CD4-positive, alpha-beta memory T cell (primary cell): ENCODE data around the gene SOBP. TPM values are rescaled to one million over a fixed set of nuclear protein-coding genes. Genes with fewer than 3 reads are reported as not detected.

Experiments
- CTCF ChIA-PET: fragments of 350-600 bp; sonication (Branson Sonifier 250); formaldehyde crosslinking; loops from one replicate; lab custom pipeline; 2021; ENCODE audit warnings: inconsistent platforms; ENCODE audit not compliant: partially characterized antibody; lab: Charles Lee
- POLR2A ChIA-PET: fragments of 350-600 bp; sonication (Branson Sonifier 250); formaldehyde crosslinking; loops from one replicate; lab custom pipeline; 2021; ENCODE audit not compliant: partially characterized antibody; lab: Charles Lee
- DNase-seq, 5 donors: peaks; one replicate each; pipeline versions ENCODE4 v3.0.0 to v3.0.0-alpha.2; 2020 to 2022; ENCODE audit warnings: mixed read lengths in 1 of 5
- H3K27ac ChIP-seq: one replicate; pipeline ENCODE4 v1.7.0; 2013; ENCODE audit warnings: low read depth, low read length
- H3K27me3 ChIP-seq: 2 replicates; pipeline ENCODE4 v1.7.0; 2013; ENCODE audit warnings: mild to moderate bottlenecking, low read length, moderate library complexity; ENCODE audit not compliant: insufficient read depth
- H3K36me3 ChIP-seq: 2 replicates; pipeline ENCODE4 v1.7.0; 2013; ENCODE audit warnings: mild to moderate bottlenecking, low read length, moderate library complexity; ENCODE audit not compliant: insufficient read depth
- H3K4me1 ChIP-seq: 2 replicates; pipeline ENCODE4 v1.7.0; 2013; ENCODE audit warnings: mild to moderate bottlenecking, low read length, moderate library complexity; ENCODE audit not compliant: insufficient read depth
- H3K4me3 ChIP-seq, 2 donors: one replicate each; pipeline ENCODE4 v1.7.0; 2013; ENCODE audit warnings: low read length in 2 of 2, mild to moderate bottlenecking in 1 of 2
- H3K9me3 ChIP-seq, 2 donors: one replicate each; pipeline ENCODE4 v1.7.0; 2013; ENCODE audit warnings: low read length in 2 of 2, control low read depth in 1 of 2; ENCODE audit not compliant: control insufficient read depth in 1 of 2
- H3K27ac Mint-ChIP-seq, 7 donors: one replicate each; pipeline ENCODE4 v1.8.0; 2020 to 2021; ENCODE audit warnings: mixed read lengths in 7 of 7, mild to moderate bottlenecking in 6 of 7, inconsistent platforms in 3 of 7, moderate library complexity in 3 of 7
- H3K27me3 Mint-ChIP-seq, 2 donors: one replicate each; pipeline ENCODE4 v1.8.0; 2020 to 2021; ENCODE audit warnings: mixed read lengths in 2 of 2
- H3K36me3 Mint-ChIP-seq, 2 donors: one replicate each; pipeline ENCODE4 v1.8.0; 2020 to 2021; ENCODE audit warnings: mixed read lengths in 2 of 2, inconsistent platforms in 1 of 2, mild to moderate bottlenecking in 1 of 2
- H3K4me1 Mint-ChIP-seq, 4 donors: one replicate each; pipeline ENCODE4 v1.8.0; 2020 to 2021; ENCODE audit warnings: mixed read lengths in 4 of 4, mild to moderate bottlenecking in 1 of 4
- H3K4me3 Mint-ChIP-seq, 8 donors: one replicate each; pipeline ENCODE4 v1.8.0; 2020 to 2021; ENCODE audit warnings: mixed read lengths in 8 of 8, mild to moderate bottlenecking in 7 of 8, moderate library complexity in 6 of 8, inconsistent platforms in 3 of 8
- H3K9me3 Mint-ChIP-seq, 8 donors: one replicate each; pipeline ENCODE4 v1.8.0; 2020 to 2021; ENCODE audit warnings: mixed read lengths in 8 of 8, mild to moderate bottlenecking in 5 of 8, inconsistent platforms in 3 of 8, moderate library complexity in 1 of 8
- intact Hi-C: fragments of 100-400 bp; cut with micrococcal nuclease; formaldehyde crosslinking; loops from one replicate; pipeline ENCODE4 v1.15.1; 2023
- polyA plus RNA-seq, 2 donors: library from polyadenylated mRNA; unstranded; fragments of 300-500 nt; fragmentation: Illumina TruSeq; gene quantifications; one replicate each; pipeline ENCODE4 v1.2.3, GENCODE V29; 2021
- total RNA-seq, 2 experiments: library from RNA; stranded (reverse); gene quantifications; one replicate each; pipeline ENCODE4 v1.2.3, GENCODE V29; 2021

The SOBP gene
- total and polyA plus RNA-seq, 4 experiments from 2014 or later: 0.10 TPM; not detected in 3

- peaks cover 0 to 2% of the 10 kb centered on the region in 2 donors for H3K36me3 Mint-ChIP-seq
- Histone ChIP-seq H3K36me3 (no peaks in the 10 kb centered on the region), H3K4me1 (peaks cover 8% of the 10 kb centered on the region), H3K9me3 (no peaks in the 10 kb centered on the region), H3K4me3 (no peak overlapping the region), H3K27ac (no peak overlapping the region), H3K27me3 (peaks cover 19% of the 10 kb centered on the region)
- no peak overlapping the region for H3K4me3 Mint-ChIP-seq
- intact Hi-C loops: no loop called here
- H3K27me3 Mint-ChIP-seq: peaks cover 10 to 23% of the 10 kb centered on the region in 2 donors
- no peak for DNase-seq
- H3K9me3 Mint-ChIP-seq: no peaks in the 10 kb centered on the region
- H3K27ac Mint-ChIP-seq: no peak overlapping the region
- ChIA-PET CTCF (no interaction called here), POLR2A (no interaction called here)
- peaks cover 0 to 6% (median 3%) of the 10 kb centered on the region in 4 donors for H3K4me1 Mint-ChIP-seq
Measured at GRCh38 chr6:107495971-107496370, 6.1 kb downstream of the SOBP start.

GRCh38 chr6:107496892-107497684 is 7.2 kb downstream of the SOBP start:
- no peak overlapping the region for H3K4me3 Mint-ChIP-seq
- CTCF ChIA-PET: no interaction called here
- no peaks in the 10 kb centered on the region for H3K9me3 Mint-ChIP-seq
- H3K27ac ChIP-seq: no peak overlapping the region
- no peaks in the 10 kb centered on the region for H3K4me1 ChIP-seq
- H3K36me3 ChIP-seq: no peaks in the 10 kb centered on the region
- no peak overlapping the region for H3K4me3 ChIP-seq
- no peaks in the 10 kb centered on the region for H3K9me3 ChIP-seq
- intact Hi-C loops: no loop called here
- no peaks in the 10 kb centered on the region for H3K36me3 Mint-ChIP-seq
- H3K27me3 Mint-ChIP-seq: peaks cover 10 to 20% of the 10 kb centered on the region in 2 donors
- H3K27me3 ChIP-seq: peaks cover 14% of the 10 kb centered on the region
- H3K4me1 Mint-ChIP-seq: no peaks in the 10 kb centered on the region
- H3K27ac Mint-ChIP-seq: no peak overlapping the region
- POLR2A ChIA-PET: no interaction called here
- no peak for DNase-seq

GRCh38 chr6:107504270-107505026 is 14.5 kb downstream of the SOBP start:
- Mint-ChIP-seq H3K36me3 (no peaks in the 10 kb centered on the region), H3K27me3 (peaks cover 17 to 19% of the 10 kb centered on the region in 2 donors), H3K4me3 (no peak overlapping the region), H3K9me3 (no peaks in the 10 kb centered on the region), H3K27ac (no peak overlapping the region), H3K4me1 (no peaks in the 10 kb centered on the region)
- DNase-seq: no peak
- CTCF ChIA-PET: no interaction called here
- Histone ChIP-seq H3K27me3 (no peaks in the 10 kb centered on the region), H3K4me1 (no peaks in the 10 kb centered on the region), H3K9me3 (no peaks in the 10 kb centered on the region), H3K4me3 (no peak overlapping the region), H3K27ac (no peak overlapping the region), H3K36me3 (no peaks in the 10 kb centered on the region)
- POLR2A ChIA-PET: no interaction called here
- intact Hi-C loops: no loop called here

- Mint-ChIP-seq H3K27ac (no peak overlapping the region), H3K9me3 (no peaks in the 10 kb centered on the region), H3K36me3 (no peaks in the 10 kb centered on the region), H3K4me1 (no peaks in the 10 kb centered on the region), H3K4me3 (no peak overlapping the region), H3K27me3 (peaks cover 17 to 19% of the 10 kb centered on the region in 2 donors)
- Histone ChIP-seq H3K27me3 (no peaks in the 10 kb centered on the region), H3K4me3 (no peak overlapping the region), H3K9me3 (no peaks in the 10 kb centered on the region), H3K36me3 (no peaks in the 10 kb centered on the region), H3K4me1 (no peaks in the 10 kb centered on the region), H3K27ac (no peak overlapping the region)
- intact Hi-C loops: no loop called here
- ChIA-PET POLR2A (no interaction called here), CTCF (interaction anchor here (0.7 kb wide), 1 partner anchor 25 kb away, joined by 3 read pairs; no protein-coding TSS in a partner anchor)
- no peak for DNase-seq
Measured at GRCh38 chr6:107506145-107506544, 16.2 kb downstream of the SOBP start.

- Mint-ChIP-seq H3K9me3 (peaks cover 0 to 4% (median under 1%) of the 10 kb centered on the region in 8 donors), H3K36me3 (no peaks in the 10 kb centered on the region), H3K4me3 (no peak overlapping the region), H3K27me3 (peaks cover 6% of the 10 kb centered on the region in 2 donors), H3K4me1 (no peaks in the 10 kb centered on the region), H3K27ac (no peak overlapping the region)
- H3K9me3 ChIP-seq: no peaks in the 10 kb centered on the region
- ChIA-PET POLR2A (no interaction called here), CTCF (no interaction called here)
- H3K27ac ChIP-seq: no peak overlapping the region
- intact Hi-C loops: no loop called here
- H3K4me1 ChIP-seq: no peaks in the 10 kb centered on the region
- no peaks in the 10 kb centered on the region for H3K36me3 ChIP-seq
- no peak for DNase-seq
- no peak overlapping the region for H3K4me3 ChIP-seq
- H3K27me3 ChIP-seq: no peaks in the 10 kb centered on the region
Measured at GRCh38 chr6:107509506-107509905, 19.6 kb downstream of the SOBP start.

GRCh38 chr6:107510108-107510507 is 20.2 kb downstream of the SOBP start:
- H3K4me3 Mint-ChIP-seq: no peak overlapping the region
- peaks cover 0 to 10% (median 6%) of the 10 kb centered on the region in 8 donors for H3K9me3 Mint-ChIP-seq
- H3K36me3 Mint-ChIP-seq: peaks cover 0 to 5% of the 10 kb centered on the region in 2 donors
- Histone ChIP-seq H3K9me3 (no peaks in the 10 kb centered on the region), H3K4me3 (no peak overlapping the region), H3K27me3 (no peaks in the 10 kb centered on the region), H3K27ac (no peak overlapping the region), H3K36me3 (no peaks in the 10 kb centered on the region), H3K4me1 (no peaks in the 10 kb centered on the region)
- H3K4me1 Mint-ChIP-seq: no peaks in the 10 kb centered on the region
- ChIA-PET POLR2A (no interaction called here), CTCF (no interaction called here)
- intact Hi-C loops: no loop called here
- H3K27me3 Mint-ChIP-seq: peaks cover 3% of the 10 kb centered on the region in 2 donors
- DNase-seq: no peak
- no peak overlapping the region for H3K27ac Mint-ChIP-seq

GRCh38 chr6:107511511-107511993 is 21.6 kb downstream of the SOBP start:
- peaks cover 0 to 9% of the 10 kb centered on the region in 2 donors for H3K36me3 Mint-ChIP-seq

More at GRCh38 chr6:107511511-107511993, 21.6 kb downstream of the SOBP start:
- no peak overlapping the region for H3K27ac ChIP-seq
- no peak overlapping the region for H3K4me3 ChIP-seq
- peaks cover 0 to 6% of the 10 kb centered on the region in 2 donors for H3K27me3 Mint-ChIP-seq
- H3K36me3 ChIP-seq: no peaks in the 10 kb centered on the region
- no peaks in the 10 kb centered on the region for H3K4me1 Mint-ChIP-seq
- H3K27me3 ChIP-seq: no peaks in the 10 kb centered on the region
- no peak overlapping the region for H3K4me3 Mint-ChIP-seq
- no peak overlapping the region for H3K27ac Mint-ChIP-seq
- ChIA-PET POLR2A (no interaction called here), CTCF (no interaction called here)
- peaks cover 0 to 23% (median 16%) of the 10 kb centered on the region in 8 donors for H3K9me3 Mint-ChIP-seq
- no peak for DNase-seq
- no peaks in the 10 kb centered on the region for H3K4me1 ChIP-seq
- intact Hi-C loops: no loop called here
- no peaks in the 10 kb centered on the region for H3K9me3 ChIP-seq
